Measurements from ENCODE around the gene MIGA1.
A peak's percentile ranks its signal among the peaks of the same experiment; 100 is the strongest.

MIGA1 gene

DNA sequence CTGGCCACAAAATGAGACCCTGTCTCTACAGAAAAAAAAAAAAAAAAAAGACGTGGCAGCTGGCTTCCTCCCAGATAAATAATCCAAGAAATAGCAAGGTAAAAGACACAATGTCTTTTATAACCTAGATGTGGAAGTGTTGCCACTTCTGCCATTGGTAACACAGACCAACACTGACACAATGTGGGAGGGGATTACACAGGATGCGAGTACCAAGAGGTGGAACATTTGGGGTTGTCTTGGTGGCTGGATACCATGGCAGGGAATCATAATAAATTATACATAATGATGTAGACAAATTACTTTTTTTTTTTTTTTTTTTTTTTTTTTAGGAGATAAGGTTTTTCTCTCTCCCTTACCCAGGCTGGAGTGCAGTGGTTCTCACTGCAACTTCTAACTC, 103.0 kb downstream of the MIGA1 start:
- H3K4ac ChIP-seq (ENCODE audit: low read depth in 1 of 2, low read length in 2 of 2) = no peak overlapping the region
- no peak overlapping the region for H2AK5ac ChIP-seq (ENCODE audit: low read length, severe bottlenecking)
- H3K4me2 ChIP-seq (ENCODE audit: low read length, poor library complexity, severe bottlenecking) = no peak overlapping the region
- H3K14ac ChIP-seq (ENCODE audit: low read length in 2 of 2) = no peak overlapping the region
- no peak overlapping the region for H2BK120ac ChIP-seq (ENCODE audit: low read depth, low read length)
- WGBS = no CpG with 5 or more reads among the region's 2 CpGs
- no peak overlapping the region for H2BK15ac ChIP-seq (ENCODE audit: low read depth, poor library complexity, severe bottlenecking)
- peaks cover 6% of the 10 kb centered on the region for H3K4me1 ChIP-seq (ENCODE audit: control insufficient read depth, insufficient read depth, low read depth, low read length)
- no peaks in the 10 kb centered on the region for H3K36me3 ChIP-seq (ENCODE audit: control insufficient read depth in 1 of 2, insufficient read depth in 2 of 2, low read depth in 1 of 2, low read length in 2 of 2)
- H4K8ac ChIP-seq (ENCODE audit: low read length) = no peak overlapping the region
- no peaks in the 10 kb centered on the region for H3K27me3 ChIP-seq (ENCODE audit: control insufficient read depth in 1 of 2, insufficient read depth in 1 of 2, low read length in 2 of 2)
- H3K18ac ChIP-seq (ENCODE audit: low read depth in 1 of 2, low read length in 2 of 2) = no peak overlapping the region
- no peak overlapping the region for H3K4me3 ChIP-seq (ENCODE audit: insufficient read depth in 1 of 2, low read depth in 1 of 2, low read length in 2 of 2)
- no peak overlapping the region for H3K27ac ChIP-seq (ENCODE audit: low read length, poor library complexity, severe bottlenecking)
- no peak overlapping the region for H2BK5ac ChIP-seq (ENCODE audit: low read depth, low read length, poor library complexity, severe bottlenecking)
- no peak overlapping the region for H2AFZ ChIP-seq (ENCODE audit: low read depth, low read length)
- no peak overlapping the region for H3K23ac ChIP-seq (ENCODE audit: low read length in 2 of 2)
- no peak overlapping the region for H2BK12ac ChIP-seq (ENCODE audit: low read length in 2 of 2)
- H4K91ac ChIP-seq (ENCODE audit: low read length) = no peak overlapping the region
- H3K9me3 ChIP-seq (ENCODE audit: control insufficient read depth, low read length) = peaks cover 3% of the 10 kb centered on the region
- no peak for DNase-seq
- peaks cover 13% of the 10 kb centered on the region for H3K79me1 ChIP-seq (replicated peaks; ENCODE audit: low read length, poor library complexity, severe bottlenecking)
- no peak overlapping the region for H3K9ac ChIP-seq (ENCODE audit: low read length)

DNA sequence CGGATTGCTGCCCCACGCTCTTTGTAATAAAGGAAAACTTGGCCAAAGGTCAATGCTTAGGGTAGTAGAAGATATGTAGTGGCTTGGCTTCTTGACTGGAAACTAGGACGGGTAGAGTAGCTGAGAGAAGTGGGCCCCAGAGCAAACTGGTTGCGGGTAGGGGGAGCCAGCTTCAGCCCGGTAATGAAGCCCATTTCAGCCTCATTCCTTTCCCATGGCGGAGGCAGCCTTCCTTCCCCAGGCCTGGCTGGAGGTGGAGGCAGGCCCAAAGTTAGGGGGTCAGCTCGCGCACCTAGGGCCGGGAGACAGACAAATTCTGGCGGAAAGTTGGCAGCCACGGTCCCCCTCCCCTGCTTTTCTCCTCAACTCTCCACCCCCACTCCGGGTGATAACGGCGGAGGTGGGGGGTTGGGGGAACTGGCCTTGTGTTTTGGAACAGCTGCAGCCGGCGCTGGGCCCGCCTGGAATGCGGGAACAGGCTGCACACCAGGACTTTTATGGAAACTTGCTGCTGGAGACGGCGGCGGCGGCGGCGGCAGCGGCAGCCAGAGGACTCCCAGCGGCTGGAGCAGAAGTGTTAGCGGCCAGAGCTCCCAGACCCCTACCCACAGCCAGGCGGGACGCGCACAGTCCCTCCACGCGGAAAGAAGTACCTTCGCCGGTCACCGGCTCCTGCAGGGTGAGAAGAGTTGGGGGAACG, 108.8 kb downstream of the MIGA1 start, which contains the start of gene NEXN:
TSS of gene NEXN (plus strand) at position 544 of the 700 bp plus-strand sequence. CDS start 27,483 bp downstream, outside the sequence.
- H3K4me1 ChIP-seq (ENCODE audit: control insufficient read depth, insufficient read depth, low read depth, low read length) = peaks cover 8% of the 10 kb centered on the region
- no peaks in the 10 kb centered on the region for H3K27me3 ChIP-seq (ENCODE audit: control insufficient read depth in 1 of 2, insufficient read depth in 1 of 2, low read length in 2 of 2)
- H3K23ac ChIP-seq (ENCODE audit: low read length in 2 of 2) = peak within 1 kb of the TSS in 1 of 2 experiments; percentile 35
- H4K8ac ChIP-seq (ENCODE audit: low read length) = peak within 1 kb of the TSS; percentile 72
- H2BK5ac ChIP-seq (ENCODE audit: low read depth, low read length, poor library complexity, severe bottlenecking) = peak within 1 kb of the TSS; percentile 96
- H2AFZ ChIP-seq (ENCODE audit: low read depth, low read length) = peak within 1 kb of the TSS; percentile 87
- H3K9ac ChIP-seq (ENCODE audit: low read length) = peak within 1 kb of the TSS; percentile 99
- peak within 1 kb of the TSS; percentile 74 to 83 for H3K18ac ChIP-seq (ENCODE audit: low read depth in 1 of 2, low read length in 2 of 2)
- peak; percentile 87 for DNase-seq
- no peaks in the 10 kb centered on the region for H3K9me3 ChIP-seq (ENCODE audit: control insufficient read depth, low read length)
- peaks cover 12% of the 10 kb centered on the region for H3K79me1 ChIP-seq (replicated peaks; ENCODE audit: low read length, poor library complexity, severe bottlenecking)
- peak within 1 kb of the TSS; percentile 100 for H2BK15ac ChIP-seq (ENCODE audit: low read depth, poor library complexity, severe bottlenecking)
- peak within 1 kb of the TSS; percentile 88 for H2AK5ac ChIP-seq (ENCODE audit: low read length, severe bottlenecking)
- H4K91ac ChIP-seq (ENCODE audit: low read length) = peak within 1 kb of the TSS; percentile 98
- H3K27ac ChIP-seq (ENCODE audit: low read length, poor library complexity, severe bottlenecking) = peak within 1 kb of the TSS; percentile 99
- under 1% methylated on average over 16 of the region's 36 CpGs for WGBS
- peak within 1 kb of the TSS; percentile 65 to 97 for H2BK12ac ChIP-seq (ENCODE audit: low read length in 2 of 2)
- H3K4me2 ChIP-seq (ENCODE audit: low read length, poor library complexity, severe bottlenecking) = peak within 1 kb of the TSS; percentile 63
- peak within 1 kb of the TSS; percentile 91 to 97 for H3K4ac ChIP-seq (ENCODE audit: low read depth in 1 of 2, low read length in 2 of 2)
- peak within 1 kb of the TSS; percentile 70 to 92 for H3K4me3 ChIP-seq (ENCODE audit: insufficient read depth in 1 of 2, low read depth in 1 of 2, low read length in 2 of 2)
- H3K14ac ChIP-seq (ENCODE audit: low read length in 2 of 2) = peak within 1 kb of the TSS in 1 of 2 experiments; percentile 83
- H3K36me3 ChIP-seq (ENCODE audit: control insufficient read depth in 1 of 2, insufficient read depth in 2 of 2, low read depth in 1 of 2, low read length in 2 of 2) = peaks cover 4 to 5% of the 10 kb centered on the region in 2 experiments
- H2BK120ac ChIP-seq (ENCODE audit: low read depth, low read length) = peak within 1 kb of the TSS; percentile 88

DNA sequence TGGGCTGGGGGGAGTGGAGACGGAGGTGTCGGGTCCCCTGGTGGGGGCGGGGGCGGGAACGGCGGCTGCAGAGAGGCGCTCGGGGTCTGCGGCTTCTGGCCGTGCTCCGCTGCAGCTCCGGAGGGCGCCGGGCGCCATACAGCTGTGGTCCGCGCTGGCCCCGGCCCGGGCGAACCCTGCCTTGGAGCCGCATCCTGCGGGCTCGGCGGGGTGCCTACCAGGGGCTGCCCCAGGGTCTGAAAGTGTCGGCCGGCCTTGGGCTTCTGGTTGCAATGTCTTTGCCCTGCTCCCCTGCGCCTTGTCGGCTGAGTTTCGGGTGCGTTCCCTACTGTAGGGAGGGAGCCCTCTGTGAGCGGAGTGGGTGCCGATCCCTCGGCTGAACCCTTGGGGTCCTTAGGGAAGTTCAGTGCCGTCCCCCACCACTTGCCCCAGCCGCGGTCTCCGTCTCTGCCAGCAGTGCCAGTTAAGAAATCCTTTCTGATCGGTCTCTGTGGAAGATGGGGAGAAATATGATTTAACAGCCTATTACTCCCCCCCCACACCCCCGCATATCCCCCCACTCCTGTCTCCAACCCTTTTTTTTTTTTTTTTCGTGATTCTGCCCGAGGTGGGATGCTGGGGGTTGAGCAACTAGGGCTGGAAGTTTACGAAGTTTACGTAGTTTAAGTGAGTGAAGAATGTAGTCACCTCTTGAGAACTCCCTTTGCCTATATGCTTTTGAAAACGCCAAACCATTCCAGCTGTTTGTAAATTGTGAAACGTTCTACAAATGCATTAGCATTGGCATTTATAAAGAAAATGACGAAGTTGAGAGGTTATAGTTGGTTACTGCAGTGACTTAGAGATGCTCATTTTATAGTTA, 109.6 kb downstream of the MIGA1 start:
- Histone ChIP-seq H3K4me1 (ENCODE audit: control insufficient read depth, insufficient read depth, low read depth, low read length) (peaks cover 8% of the 10 kb centered on the region), H2BK12ac (ENCODE audit: low read length in 2 of 2) (peak overlapping the region in 1 of 2 experiments; percentile 87), H3K18ac (ENCODE audit: low read depth in 1 of 2, low read length in 2 of 2) (peak overlapping the region; percentile 74 to 83), H3K36me3 (ENCODE audit: control insufficient read depth in 1 of 2, insufficient read depth in 2 of 2, low read depth in 1 of 2, low read length in 2 of 2) (peaks cover 5 to 7% of the 10 kb centered on the region in 2 experiments), H3K4me2 (ENCODE audit: low read length, poor library complexity, severe bottlenecking) (peak overlapping the region; percentile 63), H3K27me3 (ENCODE audit: control insufficient read depth in 1 of 2, insufficient read depth in 1 of 2, low read length in 2 of 2) (no peaks in the 10 kb centered on the region), H4K91ac (ENCODE audit: low read length) (peak overlapping the region; percentile 98), H3K79me1 (replicated peaks; ENCODE audit: low read length, poor library complexity, severe bottlenecking) (peaks cover 11% of the 10 kb centered on the region), H3K4me3 (ENCODE audit: insufficient read depth in 1 of 2, low read depth in 1 of 2, low read length in 2 of 2) (peak overlapping the region; percentile 70 to 92), H2AFZ (ENCODE audit: low read depth, low read length) (peak overlapping the region; percentile 15), H4K8ac (ENCODE audit: low read length) (peak overlapping the region; percentile 72), H2BK15ac (ENCODE audit: low read depth, poor library complexity, severe bottlenecking) (peak overlapping the region; percentile 33), H3K14ac (ENCODE audit: low read length in 2 of 2) (peak overlapping the region in 1 of 2 experiments; percentile 72), H2BK5ac (ENCODE audit: low read depth, low read length, poor library complexity, severe bottlenecking) (peak overlapping the region; percentile 96), H2BK120ac (ENCODE audit: low read depth, low read length) (peak overlapping the region; percentile 43), H3K23ac (ENCODE audit: low read length in 2 of 2) (no peak overlapping the region), H2AK5ac (ENCODE audit: low read length, severe bottlenecking) (peak overlapping the region; percentile 31), H3K4ac (ENCODE audit: low read depth in 1 of 2, low read length in 2 of 2) (peak overlapping the region; percentile 91 to 97), H3K9ac (ENCODE audit: low read length) (peak overlapping the region; percentile 99), H3K9me3 (ENCODE audit: control insufficient read depth, low read length) (no peaks in the 10 kb centered on the region), H3K27ac (ENCODE audit: low read length, poor library complexity, severe bottlenecking) (peak overlapping the region; percentile 99)
- WGBS = under 1% methylated on average over 35 of the region's 46 CpGs
- DNase-seq = peak; percentile 79

DNA sequence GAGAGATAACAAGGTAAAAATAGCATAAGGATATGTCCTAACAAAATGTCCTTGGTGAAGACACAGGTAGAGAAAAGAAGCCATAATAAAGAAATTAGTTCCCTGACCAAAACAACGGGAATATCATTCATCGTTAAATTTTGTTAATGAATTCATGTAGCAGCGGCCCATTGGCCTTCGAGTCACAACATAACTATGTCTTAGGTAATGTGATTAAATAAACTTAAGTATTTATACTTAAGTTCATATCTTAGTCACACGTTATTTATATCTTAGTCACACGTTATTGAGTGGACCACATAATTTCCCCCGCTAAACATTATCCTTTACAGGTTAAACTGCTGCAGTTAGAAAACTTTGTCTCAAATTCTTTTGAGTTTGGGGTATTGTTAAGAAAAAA, 110.2 kb downstream of the MIGA1 start:
- peaks cover 8% of the 10 kb centered on the region for H3K79me1 ChIP-seq (replicated peaks; ENCODE audit: low read length, poor library complexity, severe bottlenecking)
- no peak overlapping the region for H2BK15ac ChIP-seq (ENCODE audit: low read depth, poor library complexity, severe bottlenecking)
- H2BK120ac ChIP-seq (ENCODE audit: low read depth, low read length) = no peak overlapping the region
- peak; percentile 82 for DNase-seq
- no peaks in the 10 kb centered on the region for H3K9me3 ChIP-seq (ENCODE audit: control insufficient read depth, low read length)
- no peaks in the 10 kb centered on the region for H3K27me3 ChIP-seq (ENCODE audit: control insufficient read depth in 1 of 2, insufficient read depth in 1 of 2, low read length in 2 of 2)
- WGBS = 0% methylated on average over 4 of the region's 7 CpGs
- peak overlapping the region; percentile 99 for H3K27ac ChIP-seq (ENCODE audit: low read length, poor library complexity, severe bottlenecking)
- H4K8ac ChIP-seq (ENCODE audit: low read length) = no peak overlapping the region
- no peak overlapping the region for H2BK12ac ChIP-seq (ENCODE audit: low read length in 2 of 2)
- H3K4ac ChIP-seq (ENCODE audit: low read depth in 1 of 2, low read length in 2 of 2) = no peak overlapping the region
- H3K4me1 ChIP-seq (ENCODE audit: control insufficient read depth, insufficient read depth, low read depth, low read length) = peaks cover 8% of the 10 kb centered on the region
- H3K9ac ChIP-seq (ENCODE audit: low read length) = peak overlapping the region; percentile 99
- H3K18ac ChIP-seq (ENCODE audit: low read depth in 1 of 2, low read length in 2 of 2) = no peak overlapping the region
- H2BK5ac ChIP-seq (ENCODE audit: low read depth, low read length, poor library complexity, severe bottlenecking) = no peak overlapping the region
- peak overlapping the region in 1 of 2 experiments; percentile 92 for H3K4me3 ChIP-seq (ENCODE audit: insufficient read depth in 1 of 2, low read depth in 1 of 2, low read length in 2 of 2)
- peaks cover 5 to 10% of the 10 kb centered on the region in 2 experiments for H3K36me3 ChIP-seq (ENCODE audit: control insufficient read depth in 1 of 2, insufficient read depth in 2 of 2, low read depth in 1 of 2, low read length in 2 of 2)
- H3K14ac ChIP-seq (ENCODE audit: low read length in 2 of 2) = no peak overlapping the region
- no peak overlapping the region for H3K4me2 ChIP-seq (ENCODE audit: low read length, poor library complexity, severe bottlenecking)
- no peak overlapping the region for H2AK5ac ChIP-seq (ENCODE audit: low read length, severe bottlenecking)
- H3K23ac ChIP-seq (ENCODE audit: low read length in 2 of 2) = no peak overlapping the region
- H4K91ac ChIP-seq (ENCODE audit: low read length) = no peak overlapping the region
- H2AFZ ChIP-seq (ENCODE audit: low read depth, low read length) = no peak overlapping the region

Data from mesenchymal stem cell (in vitro differentiated cells and primary cell).